SJSA1 (cell line): ENCODE measurements around the gene USP40. TPM values are rescaled to one million over a fixed set of nuclear protein-coding genes. Genes with fewer than 3 reads are reported as not detected.

Experiments
- DNase-seq, 2 experiments: peaks; one replicate each; pipeline ENCODE4 v3.0.0-alpha.2; 2015 to 2020; ENCODE audit warnings: low spot score in 2 of 2, low read depth in 1 of 2
- H3K27ac ChIP-seq: fragments of 250-450 bp; sonication (Bioruptor Pico); 2 replicates; pipeline ENCODE4 v1.5.1; 2020; ENCODE audit warnings: mild to moderate bottlenecking, moderate library complexity
- H3K27me3 ChIP-seq: fragments of 250-450 bp; sonication (Bioruptor Pico); replicated peaks from 2 replicates; pipeline ENCODE4 v1.5.1; 2020; ENCODE audit warnings: mild to moderate bottlenecking, moderate library complexity
- H3K36me3 ChIP-seq: fragments of 250-450 bp; sonication (Bioruptor Pico); 2 replicates; pipeline ENCODE4 v1.5.1; 2020; ENCODE audit warnings: mild to moderate bottlenecking
- H3K4me1 ChIP-seq: fragments of 250-450 bp; sonication (Bioruptor Pico); replicated peaks from 2 replicates; pipeline ENCODE4 v1.6.1; 2021; ENCODE audit warnings: mild to moderate bottlenecking
- H3K4me3 ChIP-seq: fragments of 250-450 bp; sonication (Bioruptor Pico); 2 replicates; pipeline ENCODE4 v1.5.1; 2020; ENCODE audit warnings: mild to moderate bottlenecking
- H3K9me3 ChIP-seq: fragments of 250-450 bp; sonication (Bioruptor Pico); replicated peaks from 2 replicates; pipeline ENCODE4 v1.5.1; 2020; ENCODE audit warnings: mild to moderate bottlenecking
- total RNA-seq: library from RNA; depleted of rRNA; stranded (reverse); fragments of >200 nt; shearing (Covaris generic); gene quantifications from 2 replicates; pipeline ENCODE4 v1.2.3, GENCODE V29; 2014

USP40 gene
- total RNA-seq, 1 experiment from 2014 or later, result 25.4 TPM

DNA sequence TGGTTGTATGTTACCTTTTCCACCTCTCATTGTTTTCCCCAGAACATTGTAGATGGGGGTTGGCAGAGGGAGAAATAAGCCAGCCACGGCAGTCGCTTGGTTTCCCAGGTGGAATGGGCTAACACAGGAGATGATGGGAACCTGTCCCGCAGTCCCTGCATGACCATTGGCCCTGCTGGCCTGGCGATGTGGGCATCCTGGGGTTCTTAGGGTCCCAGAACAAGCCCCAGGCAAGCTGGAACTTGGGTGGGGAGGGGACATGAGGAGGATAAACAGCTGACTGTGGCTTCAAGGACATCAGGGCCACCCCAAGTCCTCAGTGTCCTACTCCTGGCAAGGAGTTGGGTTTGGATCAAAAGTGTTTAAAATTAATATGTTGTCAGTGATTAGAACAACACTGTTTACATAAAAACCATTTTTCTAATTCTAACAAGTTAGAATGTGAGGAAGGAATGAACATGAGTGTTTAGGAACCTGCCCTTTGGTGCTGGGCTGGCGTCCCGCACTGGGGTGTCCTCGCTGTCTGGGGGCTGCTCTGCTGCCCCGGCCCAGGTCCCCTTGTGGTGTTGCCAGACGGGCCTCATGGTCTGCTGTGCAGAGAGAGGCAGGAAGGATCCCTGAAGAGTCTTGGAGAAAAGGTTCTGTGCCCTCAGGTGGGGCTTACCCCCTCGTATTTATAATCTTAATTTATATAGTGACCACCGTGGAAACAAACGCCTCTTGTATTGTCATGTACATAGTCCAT is 95.1 kb downstream of the USP40 start:
- Histone ChIP-seq H3K4me1 (no peaks in the 10 kb centered on the region), H3K36me3 (peaks cover 48% of the 10 kb centered on the region), H3K4me3 (no peak overlapping the region), H3K9me3 (no peaks in the 10 kb centered on the region), H3K27ac (no peak overlapping the region), H3K27me3 (no peaks in the 10 kb centered on the region)
- peak in 1 of 2 experiments; percentile 23 for DNase-seq

- Histone ChIP-seq H3K27ac (no peak overlapping the region), H3K27me3 (no peaks in the 10 kb centered on the region), H3K4me1 (no peaks in the 10 kb centered on the region), H3K9me3 (no peaks in the 10 kb centered on the region), H3K36me3 (peaks cover 44% of the 10 kb centered on the region), H3K4me3 (no peak overlapping the region)
- DNase-seq, result no peak
Observed at GRCh38 chr2:233470839-233471238, 95.7 kb downstream of the USP40 start.

DNA sequence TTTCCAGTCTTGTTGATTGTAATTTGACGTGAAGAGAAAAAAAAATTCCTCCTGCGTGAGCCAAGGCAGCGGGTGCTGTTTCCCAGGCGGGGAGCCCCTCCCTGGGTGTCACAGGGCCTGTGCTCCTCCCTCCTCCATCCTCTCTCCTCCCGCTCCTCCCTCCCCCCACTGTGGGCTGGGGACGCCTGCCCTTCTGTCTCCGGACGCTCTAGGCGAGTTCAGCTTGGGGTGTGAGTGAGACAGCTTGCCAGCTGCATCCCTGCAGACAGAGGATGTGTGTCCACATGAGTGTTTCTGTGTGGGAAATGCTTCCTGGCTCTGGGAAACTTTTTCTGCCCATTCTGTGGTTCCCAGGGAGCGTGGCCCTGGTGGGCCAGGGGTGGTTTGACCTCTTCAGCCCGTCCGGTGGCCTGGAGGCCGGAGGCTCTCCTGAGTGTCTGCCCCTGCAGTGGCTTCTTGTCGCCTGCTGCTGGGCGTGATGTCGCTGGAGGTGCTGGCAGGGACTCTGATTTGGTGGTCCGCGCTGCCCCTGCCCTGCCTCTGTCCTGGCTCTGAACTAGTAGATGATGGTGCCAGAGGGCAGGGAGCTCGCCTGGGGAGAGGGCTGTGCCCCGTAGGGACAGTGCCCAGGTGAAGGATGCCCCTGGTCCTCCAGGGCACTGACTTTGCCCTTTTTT is 96.4 kb downstream of the USP40 start:
- H3K27ac ChIP-seq, result no peak overlapping the region
- DNase-seq, result no peak
- no peaks in the 10 kb centered on the region for H3K27me3 ChIP-seq
- H3K9me3 ChIP-seq, result no peaks in the 10 kb centered on the region
- no peak overlapping the region for H3K4me3 ChIP-seq
- H3K36me3 ChIP-seq, result peaks cover 40% of the 10 kb centered on the region
- no peaks in the 10 kb centered on the region for H3K4me1 ChIP-seq

DNA sequence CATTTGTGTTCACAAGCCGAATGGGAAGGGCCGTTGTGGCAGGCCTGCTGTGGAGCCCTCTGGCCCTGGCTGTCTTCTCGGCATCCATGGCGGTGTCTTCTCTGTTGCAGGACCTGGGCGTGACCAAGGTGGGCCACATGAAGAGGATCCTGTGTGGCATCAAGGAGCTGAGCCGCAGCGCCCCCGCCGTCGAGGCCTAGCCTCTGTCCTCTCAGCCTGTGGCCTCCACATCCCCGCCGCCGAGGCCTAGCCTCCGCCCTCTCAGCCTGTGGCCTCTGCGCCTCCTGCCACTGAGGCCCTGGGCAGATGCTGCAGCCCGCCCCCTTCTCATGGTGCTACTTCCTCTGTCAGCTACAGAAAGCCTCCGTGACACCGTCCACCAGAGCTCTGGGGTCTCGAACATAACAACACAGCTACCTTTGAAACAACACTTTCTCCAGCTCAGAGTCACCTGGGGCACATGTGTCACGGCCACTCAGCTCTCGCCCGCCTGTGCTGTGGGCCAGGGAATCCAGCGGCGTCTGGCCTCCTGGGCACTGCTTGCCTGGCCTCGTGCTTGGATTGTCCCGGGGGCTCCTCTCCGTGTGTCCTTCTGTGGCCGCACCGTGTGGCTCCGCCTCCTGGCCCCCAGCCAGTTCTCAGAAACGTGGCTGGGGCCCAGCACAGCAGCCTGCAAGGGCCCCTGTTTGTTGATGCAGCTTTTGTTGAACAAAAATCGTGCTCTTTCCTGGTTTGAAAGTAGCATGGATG is 97.1 kb downstream of the USP40 start:
- H3K27me3 ChIP-seq, result no peaks in the 10 kb centered on the region
- H3K36me3 ChIP-seq, result peaks cover 45% of the 10 kb centered on the region
- H3K9me3 ChIP-seq, result no peaks in the 10 kb centered on the region
- H3K27ac ChIP-seq, result no peak overlapping the region
- H3K4me1 ChIP-seq, result no peaks in the 10 kb centered on the region
- H3K4me3 ChIP-seq, result no peak overlapping the region
- no peak for DNase-seq

- H3K9me3 ChIP-seq, result no peaks in the 10 kb centered on the region
- no peaks in the 10 kb centered on the region for H3K27me3 ChIP-seq
- H3K4me1 ChIP-seq, result no peaks in the 10 kb centered on the region
- no peak for DNase-seq
- H3K4me3 ChIP-seq, result no peak overlapping the region
- H3K27ac ChIP-seq, result no peak overlapping the region
- H3K36me3 ChIP-seq, result peaks cover 52% of the 10 kb centered on the region
Observed at GRCh38 chr2:233468741-233469110, 97.9 kb downstream of the USP40 start.

DNA sequence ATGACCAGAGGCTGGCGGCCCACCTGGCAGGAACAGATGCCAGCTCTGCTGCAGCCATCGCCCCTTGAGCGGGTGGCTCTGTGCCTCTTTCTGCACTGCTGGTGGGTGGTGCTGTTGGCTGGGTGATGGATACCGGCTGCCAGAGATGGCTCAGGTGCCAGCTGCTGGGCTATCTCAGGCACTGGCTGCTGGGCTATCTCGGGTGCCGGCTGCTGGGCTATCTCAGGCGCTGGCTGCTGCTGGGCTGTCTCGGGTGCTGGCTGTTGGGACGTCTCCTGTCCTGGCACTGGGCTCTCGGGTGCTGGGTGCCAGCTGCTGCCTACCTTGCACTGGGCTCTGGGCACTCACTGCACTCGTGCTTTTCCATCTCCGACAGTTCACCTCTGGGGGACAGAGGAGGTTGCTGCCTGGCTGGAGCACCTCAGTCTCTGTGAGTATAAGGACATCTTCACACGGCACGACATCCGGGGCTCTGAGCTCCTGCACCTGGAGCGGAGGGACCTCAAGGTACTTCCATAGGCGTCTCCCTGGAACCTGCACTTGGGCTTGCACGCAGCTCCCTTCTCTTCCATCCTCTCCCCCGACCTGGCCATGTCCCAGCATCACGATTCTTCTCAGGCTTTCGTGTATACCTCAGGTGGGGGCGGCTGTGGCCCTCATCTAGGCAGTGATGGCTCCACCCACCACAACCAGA is 98.4 kb downstream of the USP40 start:
- no peaks in the 10 kb centered on the region for H3K4me1 ChIP-seq
- H3K9me3 ChIP-seq, result no peaks in the 10 kb centered on the region
- no peaks in the 10 kb centered on the region for H3K27me3 ChIP-seq
- H3K4me3 ChIP-seq, result no peak overlapping the region
- H3K36me3 ChIP-seq, result peaks cover 48% of the 10 kb centered on the region
- DNase-seq, result peak in 1 of 2 experiments; percentile 41
- no peak overlapping the region for H3K27ac ChIP-seq

DNA sequence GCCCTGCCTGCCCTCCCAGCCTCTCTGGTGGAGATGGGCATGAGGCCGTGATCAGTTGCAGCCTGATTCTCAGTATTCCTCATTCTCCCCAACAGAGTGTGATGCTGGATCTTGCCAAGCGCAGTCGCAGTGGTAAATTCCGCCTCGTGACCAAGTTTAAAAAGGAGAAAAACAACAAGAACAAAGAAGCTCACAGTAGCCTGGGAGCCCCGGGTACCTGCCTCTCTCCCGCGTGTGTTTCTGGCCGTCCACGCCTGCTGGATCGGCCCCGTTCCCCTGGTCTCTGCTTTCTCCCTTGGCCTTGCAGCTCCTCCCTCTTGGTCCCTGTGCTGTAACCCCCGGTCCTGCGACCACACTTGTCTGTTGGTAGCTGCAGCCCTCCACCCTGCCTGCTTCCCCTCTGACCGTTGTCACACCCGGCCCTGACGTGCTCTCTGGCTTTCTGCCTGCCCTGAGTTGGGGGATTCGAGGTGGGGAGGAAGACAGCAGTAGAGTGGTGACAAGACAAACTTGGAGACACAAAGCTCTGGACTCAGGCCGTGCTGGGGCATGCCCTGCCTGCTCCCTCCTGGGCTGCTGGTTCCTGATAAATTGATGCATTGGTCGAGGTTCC is 99.5 kb downstream of the USP40 start:
- peak in 1 of 2 experiments; percentile 38 for DNase-seq
- H3K9me3 ChIP-seq, result no peaks in the 10 kb centered on the region
- no peak overlapping the region for H3K4me3 ChIP-seq
- no peaks in the 10 kb centered on the region for H3K4me1 ChIP-seq
- H3K36me3 ChIP-seq, result peaks cover 57% of the 10 kb centered on the region
- H3K27ac ChIP-seq, result no peak overlapping the region
- no peaks in the 10 kb centered on the region for H3K27me3 ChIP-seq

DNA sequence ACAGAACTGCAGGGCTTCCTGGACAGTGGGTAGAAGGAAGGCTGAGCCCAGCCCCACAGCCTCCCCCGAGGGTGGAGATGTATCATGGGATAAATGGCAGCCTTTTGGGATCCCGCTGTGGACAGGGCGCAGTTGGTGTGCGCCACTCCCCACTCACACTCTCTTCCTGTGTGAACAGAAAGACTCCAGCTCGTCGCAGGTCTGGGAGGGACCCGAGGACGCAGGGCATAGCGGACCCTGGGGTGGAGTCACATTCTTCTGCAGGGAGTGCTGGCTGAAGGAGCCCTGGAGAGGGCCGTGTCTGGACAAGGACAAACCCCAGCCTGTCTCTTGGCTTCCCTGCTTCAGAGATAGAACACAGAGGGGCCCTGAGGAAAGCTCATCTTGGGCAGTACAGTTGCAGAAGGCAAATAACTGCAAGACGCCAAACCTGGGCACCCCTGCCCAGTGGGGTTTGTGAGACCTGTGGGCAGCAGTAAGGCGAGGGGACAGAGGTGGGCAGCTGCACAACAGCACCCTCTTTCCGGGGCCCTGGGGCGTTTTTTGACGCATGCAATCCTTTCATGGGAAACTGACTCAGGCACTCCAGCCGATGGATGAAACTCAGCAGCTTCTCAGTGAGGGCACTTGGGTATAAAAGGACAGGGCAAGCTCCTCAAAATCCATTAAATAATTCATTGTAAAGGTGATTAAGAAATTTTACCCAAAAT is 101.9 kb downstream of the USP40 start:
- H3K27me3 ChIP-seq, result no peaks in the 10 kb centered on the region
- H3K9me3 ChIP-seq, result no peaks in the 10 kb centered on the region
- H3K27ac ChIP-seq, result no peak overlapping the region
- H3K36me3 ChIP-seq, result peaks cover 58% of the 10 kb centered on the region
- H3K4me3 ChIP-seq, result no peak overlapping the region
- H3K4me1 ChIP-seq, result no peaks in the 10 kb centered on the region
- DNase-seq, result no peak

DNA sequence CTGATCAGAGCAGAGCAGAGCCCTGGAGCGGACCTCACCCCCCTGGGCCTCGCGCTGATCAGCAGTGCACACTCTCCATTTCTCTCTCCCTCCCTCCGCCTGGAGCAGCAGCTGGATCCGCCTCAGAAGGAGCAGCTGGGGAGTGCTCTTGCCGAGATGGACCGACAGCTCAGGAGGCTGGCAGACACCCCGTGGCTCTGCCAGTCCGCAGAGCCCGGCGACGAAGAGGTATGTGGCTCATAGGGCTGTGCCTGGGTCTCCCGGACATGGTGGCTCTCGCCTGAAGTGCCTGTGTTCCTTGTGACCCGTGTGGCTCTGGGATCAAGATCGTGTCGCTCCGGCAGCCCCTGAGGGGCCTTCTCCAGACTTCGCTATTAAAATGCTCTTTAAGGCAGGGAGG is 102.5 kb downstream of the USP40 start:
- H3K9me3 ChIP-seq, result no peaks in the 10 kb centered on the region
- no peaks in the 10 kb centered on the region for H3K4me1 ChIP-seq
- no peak for DNase-seq
- H3K27me3 ChIP-seq, result no peaks in the 10 kb centered on the region
- H3K36me3 ChIP-seq, result peaks cover 54% of the 10 kb centered on the region
- H3K27ac ChIP-seq, result no peak overlapping the region
- no peak overlapping the region for H3K4me3 ChIP-seq

GRCh38 chr2:233463586-233463985 is 103.0 kb downstream of the USP40 start:
- no peak overlapping the region for H3K27ac ChIP-seq
- H3K9me3 ChIP-seq, result no peaks in the 10 kb centered on the region
- peak in 1 of 2 experiments; percentile 36 for DNase-seq
- no peak overlapping the region for H3K4me3 ChIP-seq
- H3K4me1 ChIP-seq, result no peaks in the 10 kb centered on the region
- peaks cover 54% of the 10 kb centered on the region for H3K36me3 ChIP-seq
- no peaks in the 10 kb centered on the region for H3K27me3 ChIP-seq

DNA sequence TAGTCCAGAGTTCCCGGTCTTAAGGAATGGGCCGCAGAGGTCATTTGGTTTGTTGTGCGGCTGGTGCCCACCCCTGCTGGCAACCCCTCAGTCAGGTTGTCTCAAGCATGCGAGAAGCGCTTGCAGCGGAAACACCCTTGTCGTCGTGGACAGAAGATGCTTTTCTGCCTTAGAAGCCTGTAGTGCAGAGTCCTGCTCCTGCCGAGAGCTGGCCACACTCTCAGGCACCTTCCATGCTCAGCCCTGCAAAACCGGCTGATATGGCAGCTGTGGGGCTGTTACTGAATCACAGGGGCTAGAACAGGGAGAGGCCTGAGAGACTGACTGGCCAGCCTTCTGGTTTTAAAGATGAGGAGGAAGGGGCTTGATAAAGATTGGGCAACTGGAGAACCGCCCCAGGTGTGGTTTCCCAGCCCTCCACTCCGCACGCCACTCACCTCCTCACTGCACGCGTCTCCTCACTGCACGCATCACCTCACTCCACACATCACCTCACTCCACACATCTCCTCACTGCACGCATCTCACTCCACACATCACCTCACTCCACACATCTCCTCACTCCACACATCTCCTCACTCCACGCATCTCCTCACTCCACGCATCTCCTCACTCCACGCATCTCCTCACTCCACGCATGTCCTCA is 103.6 kb downstream of the USP40 start:
- no peak for DNase-seq
- peaks cover 56% of the 10 kb centered on the region for H3K36me3 ChIP-seq
- H3K9me3 ChIP-seq, result no peaks in the 10 kb centered on the region
- no peak overlapping the region for H3K27ac ChIP-seq
- H3K4me3 ChIP-seq, result no peak overlapping the region
- no peaks in the 10 kb centered on the region for H3K27me3 ChIP-seq
- no peaks in the 10 kb centered on the region for H3K4me1 ChIP-seq

- no peak for DNase-seq
- Histone ChIP-seq H3K4me3 (no peak overlapping the region), H3K9me3 (no peaks in the 10 kb centered on the region), H3K36me3 (peaks cover 57% of the 10 kb centered on the region), H3K27me3 (no peaks in the 10 kb centered on the region), H3K27ac (no peak overlapping the region), H3K4me1 (no peaks in the 10 kb centered on the region)
Observed at GRCh38 chr2:233462202-233462785, 104.3 kb downstream of the USP40 start.
